ENCODE data around the gene ANTKMT.

- TF ChIP-seq CTCF (IDR thresholded peaks at IDR 0.05 in 8 of 11, conservative IDR thresholded peaks at IDR 0.05 in 3 of 11) (no peak), POLR2AphosphoS5 (IDR thresholded peaks at IDR 0.05) (no peak)
Observed at GRCh38 chr16:700684-701584, 20.0 kb upstream of the ANTKMT start.
